Left lung (tissue), 10 donors: ENCODE data around the gene TAF1A. TPM values are rescaled to one million over a fixed set of nuclear protein-coding genes. Genes with fewer than 3 reads are reported as not detected.

Experiments used
- ATAC-seq: fragments of 200-7000 bp; cut with Tn5 transposase; one replicate; pipeline ENCODE4 v1.9.1; 2020; ENCODE audit warnings: moderate library complexity
- DNase-seq, 4 donors: peaks; one replicate each; pipeline ENCODE4 v3.0.0-alpha.2; 2013 to 2020
- H3K27ac ChIP-seq, 2 donors: fragments of 200-600 bp; sonication (generic) in 1 of 2; one replicate each; pipeline versions ENCODE4 v1.5.0 to v1.8.0; 2020 to 2021
- H3K27me3 ChIP-seq, 2 donors: fragments of 200-600 bp; sonication (generic) in 1 of 2; one replicate each; pipeline versions ENCODE4 v1.5.0 to v1.8.0; 2020 to 2021
- H3K36me3 ChIP-seq, 2 donors: fragments of 200-600 bp; sonication (generic) in 1 of 2; one replicate each; pipeline versions ENCODE4 v1.5.0 to v1.8.0; 2020 to 2021
- H3K4me1 ChIP-seq, 2 donors: fragments of 200-600 bp; one replicate each; pipeline ENCODE4 v1.8.0; 2021
- H3K4me3 ChIP-seq, 2 donors: fragments of 200-600 bp; sonication (generic) in 1 of 2; one replicate each; pipeline versions ENCODE4 v1.5.0 to v1.8.0; 2020 to 2021; ENCODE audit warnings: mild to moderate bottlenecking in 1 of 2
- H3K9me3 ChIP-seq, 2 donors: fragments of 200-600 bp; sonication (generic) in 1 of 2; one replicate each; pipeline versions ENCODE4 v1.5.0 to v1.8.0; 2020 to 2021
- CTCF ChIP-seq, 2 donors: fragments of 200-600 bp; sonication (generic) in 1 of 2; IDR thresholded peaks; one replicate each; pipeline versions ENCODE4 v1.5.0 to v1.8.0; 2021; ENCODE audit warnings: antibody characterized with exemption in 2 of 2
- intact Hi-C, 2 donors: fragments of 100-400 bp; cut with DNase I; formaldehyde crosslinking; loops; one replicate each; pipeline versions ENCODE4 v1.11.2 to v1.14.2; 2022
- polyA plus RNA-seq, 6 donors: library from polyadenylated mRNA; unstranded; fragments of 120-200 nt; gene quantifications; one replicate each; pipeline ENCODE4 v1.2.1, GENCODE V29; 2013; ENCODE audit not compliant: insufficient read length in 6 of 6
- total RNA-seq, 2 donors: library from RNA; stranded (reverse); fragmentation: NEBNext Ultra II Directional; extraction: Animal tissue kit (Norgen Biotek cat#: 25700); gene quantifications; one replicate each; pipeline ENCODE4 v1.2.1, GENCODE V29; 2021
- donor health status: DM: no; HTN: yes; CAD: no.
- donor health status: DM: no; HTN: no; CAD: no.

TAF1A gene
- total and polyA plus RNA-seq, 8 donors, result 6.1 to 23.2 (median 18.8) TPM

- Histone ChIP-seq H3K9me3 (no peaks in the 10 kb centered on the region), H3K36me3 (peaks cover 7 to 21% of the 10 kb centered on the region in 2 donors), H3K4me3 (no peak overlapping the region), H3K27me3 (no peaks in the 10 kb centered on the region), H3K27ac (no peak overlapping the region), H3K4me1 (peaks cover 0 to 14% of the 10 kb centered on the region in 2 donors)
- DNase-seq, result no peak
- TF ChIP-seq CTCF (IDR thresholded peaks at IDR 0.05), result no peak
- no peak for ATAC-seq
- intact Hi-C loops, result no loop called here
These were observed 30.8 kb upstream of the TAF1A start for GRCh38 chr1:222620566-222620965.

- Histone ChIP-seq H3K4me1 (peaks cover 0 to 14% of the 10 kb centered on the region in 2 donors), H3K36me3 (peaks cover 7% of the 10 kb centered on the region in 2 donors), H3K27ac (no peak overlapping the region), H3K4me3 (peak overlapping the region; percentile 82 to 94), H3K27me3 (peaks cover 0 to 7% of the 10 kb centered on the region in 2 donors), H3K9me3 (no peaks in the 10 kb centered on the region)
- intact Hi-C loops, result no loop called here
- DNase-seq (peak in 3 of 4 donors; percentile 27 to 81 (median 36)), ATAC-seq (peak; percentile 33)
- TF ChIP-seq CTCF (IDR thresholded peaks at IDR 0.05), result no peak
These were observed 29.3 kb upstream of the TAF1A start for GRCh38 chr1:222618880-222619596.

- Histone ChIP-seq H3K4me3 (peak within 1 kb of the TSS; percentile 82 to 94), H3K9me3 (no peaks in the 10 kb centered on the region), H3K27me3 (peaks cover 7 to 12% of the 10 kb centered on the region in 2 donors), H3K36me3 (peaks cover 0 to under 1% of the 10 kb centered on the region in 2 donors), H3K27ac (peak within 1 kb of the TSS; percentile 65 to 79), H3K4me1 (peaks cover 0 to 14% of the 10 kb centered on the region in 2 donors)
- peak; percentile 15 to 96 (median 57) for DNase-seq
- ATAC-seq, result peak; percentile 79
- TF ChIP-seq CTCF (IDR thresholded peaks at IDR 0.05), result no peak
- intact Hi-C loops, result no loop called here
These were observed 28.5 kb upstream of the TAF1A start, which contains the start of gene MIA3 for GRCh38 chr1:222618001-222618879. MIA3 (plus strand) TSS chr1:222618097; CDS start chr1:222618111, 14 bp downstream.

GRCh38 chr1:222617367-222617951 is 27.7 kb upstream of the TAF1A start:
- ATAC-seq (peak; percentile 96), DNase-seq (peak; percentile 88 to 98 (median 96))
- peak overlapping the region; percentile 42 to 94 for H3K4me3 ChIP-seq
- no peaks in the 10 kb centered on the region for H3K9me3 ChIP-seq
- TF ChIP-seq CTCF (IDR thresholded peaks at IDR 0.05), result no peak
- H3K36me3 ChIP-seq, result no peaks in the 10 kb centered on the region
- peaks cover 0 to 14% of the 10 kb centered on the region in 2 donors for H3K4me1 ChIP-seq
- peaks cover 9 to 12% of the 10 kb centered on the region in 2 donors for H3K27me3 ChIP-seq
- peak overlapping the region; percentile 56 to 68 for H3K27ac ChIP-seq
- intact Hi-C loops, result no loop called here
